Neutrophil (primary cell): Measurements from ENCODE around the gene RAB28.

Experiments used
- H3K27ac ChIP-seq: fragments of 200-600 bp; sonication (generic); 2 replicates; pipeline ENCODE4 v1.5.1; 2016; ENCODE audit warnings: mild to moderate bottlenecking, moderate library complexity
- H3K27me3 ChIP-seq: fragments of 200-600 bp; sonication (generic); 2 replicates; pipeline ENCODE4 v1.6.0; 2016; ENCODE audit warnings: mild to moderate bottlenecking
- H3K36me3 ChIP-seq: fragments of 200-600 bp; sonication (generic); 2 replicates; pipeline ENCODE4 v1.5.1; 2017
- H3K4me1 ChIP-seq, 2 experiments: fragments of 200-600 bp in 1 of 2; sonication (generic) in 1 of 2; 1 replicate in 1 of 2; 2 replicates in 1 of 2; pipeline versions ENCODE4 v1.5.1 to v1.6.1; 2013 to 2016; ENCODE audit warnings: low read depth in 1 of 2, low read length in 1 of 2, mild to moderate bottlenecking in 1 of 2, moderate library complexity in 1 of 2; ENCODE audit not compliant: control insufficient read depth in 1 of 2, insufficient read depth in 1 of 2
- H3K4me3 ChIP-seq, 2 experiments: fragments of 200-600 bp in 1 of 2; sonication (generic) in 1 of 2; 1 replicate in 1 of 2; 2 replicates in 1 of 2; pipeline ENCODE4 v1.5.1; 2013 to 2016; ENCODE audit warnings: low read depth in 1 of 2, low read length in 1 of 2, mild to moderate bottlenecking in 1 of 2, moderate library complexity in 1 of 2
- H3K9me3 ChIP-seq: fragments of 200-600 bp; sonication (generic); 2 replicates; pipeline ENCODE4 v1.5.1; 2016
- TF ChIP-seq, protein P1 (sequence below): fragments of 200-600 bp; sonication (generic); IDR thresholded peaks from 2 replicates; pipeline ENCODE4 v1.5.1; 2016; ENCODE audit warnings: antibody characterized with exemption

Gene RAB28

DNA sequence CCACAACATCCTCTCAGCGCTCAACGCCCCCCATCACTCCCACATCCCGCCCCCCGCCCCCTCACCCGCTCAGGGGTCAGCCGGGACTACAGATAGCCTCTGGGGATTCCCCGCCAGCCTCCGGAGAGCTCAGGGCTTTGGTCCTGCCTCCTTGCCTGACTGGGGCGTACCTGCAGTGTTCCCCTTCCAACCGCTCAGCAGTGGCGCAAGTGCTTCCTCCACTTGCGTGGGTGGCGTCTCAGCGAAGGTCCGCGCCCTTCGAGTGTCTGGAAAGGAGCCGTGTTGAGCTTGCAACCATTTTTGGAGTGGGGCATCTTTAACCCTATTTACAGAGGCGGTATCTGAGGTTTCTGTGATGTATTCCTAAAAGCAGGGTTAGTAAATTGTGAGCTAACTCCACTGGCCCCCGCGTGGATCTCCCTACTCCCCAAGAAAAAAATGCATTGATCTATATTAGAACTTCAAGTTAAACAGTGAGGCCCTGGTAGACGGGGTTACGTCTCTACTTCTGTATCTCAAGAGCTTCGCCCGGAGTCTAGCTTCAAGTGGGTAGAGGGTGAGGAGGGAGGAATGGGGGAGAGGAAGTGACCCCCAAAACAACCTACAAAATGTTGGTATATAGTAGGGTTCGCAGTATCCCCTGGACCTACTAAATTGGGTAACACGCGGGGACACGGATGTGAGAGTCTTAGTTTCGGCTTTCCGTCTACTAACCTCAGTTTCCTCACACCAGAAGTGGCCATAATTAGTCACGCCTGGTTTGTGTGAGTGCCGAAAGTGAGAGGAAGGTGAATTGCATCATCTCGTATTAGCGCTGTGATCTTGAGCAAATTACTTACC lies 44.1 kb upstream of the RAB28 start:
- Histone ChIP-seq H3K4me3 (no peak overlapping the region), H3K4me1 (peaks cover 37 to 38% of the 10 kb centered on the region in 2 experiments), H3K27ac (no peak overlapping the region), H3K9me3 (peaks cover 12% of the 10 kb centered on the region), H3K36me3 (no peaks in the 10 kb centered on the region), H3K27me3 (peaks cover 100% of the 10 kb centered on the region)
- TF ChIP-seq, protein P1, sequence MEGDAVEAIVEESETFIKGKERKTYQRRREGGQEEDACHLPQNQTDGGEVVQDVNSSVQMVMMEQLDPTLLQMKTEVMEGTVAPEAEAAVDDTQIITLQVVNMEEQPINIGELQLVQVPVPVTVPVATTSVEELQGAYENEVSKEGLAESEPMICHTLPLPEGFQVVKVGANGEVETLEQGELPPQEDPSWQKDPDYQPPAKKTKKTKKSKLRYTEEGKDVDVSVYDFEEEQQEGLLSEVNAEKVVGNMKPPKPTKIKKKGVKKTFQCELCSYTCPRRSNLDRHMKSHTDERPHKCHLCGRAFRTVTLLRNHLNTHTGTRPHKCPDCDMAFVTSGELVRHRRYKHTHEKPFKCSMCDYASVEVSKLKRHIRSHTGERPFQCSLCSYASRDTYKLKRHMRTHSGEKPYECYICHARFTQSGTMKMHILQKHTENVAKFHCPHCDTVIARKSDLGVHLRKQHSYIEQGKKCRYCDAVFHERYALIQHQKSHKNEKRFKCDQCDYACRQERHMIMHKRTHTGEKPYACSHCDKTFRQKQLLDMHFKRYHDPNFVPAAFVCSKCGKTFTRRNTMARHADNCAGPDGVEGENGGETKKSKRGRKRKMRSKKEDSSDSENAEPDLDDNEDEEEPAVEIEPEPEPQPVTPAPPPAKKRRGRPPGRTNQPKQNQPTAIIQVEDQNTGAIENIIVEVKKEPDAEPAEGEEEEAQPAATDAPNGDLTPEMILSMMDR = no peak

DNA sequence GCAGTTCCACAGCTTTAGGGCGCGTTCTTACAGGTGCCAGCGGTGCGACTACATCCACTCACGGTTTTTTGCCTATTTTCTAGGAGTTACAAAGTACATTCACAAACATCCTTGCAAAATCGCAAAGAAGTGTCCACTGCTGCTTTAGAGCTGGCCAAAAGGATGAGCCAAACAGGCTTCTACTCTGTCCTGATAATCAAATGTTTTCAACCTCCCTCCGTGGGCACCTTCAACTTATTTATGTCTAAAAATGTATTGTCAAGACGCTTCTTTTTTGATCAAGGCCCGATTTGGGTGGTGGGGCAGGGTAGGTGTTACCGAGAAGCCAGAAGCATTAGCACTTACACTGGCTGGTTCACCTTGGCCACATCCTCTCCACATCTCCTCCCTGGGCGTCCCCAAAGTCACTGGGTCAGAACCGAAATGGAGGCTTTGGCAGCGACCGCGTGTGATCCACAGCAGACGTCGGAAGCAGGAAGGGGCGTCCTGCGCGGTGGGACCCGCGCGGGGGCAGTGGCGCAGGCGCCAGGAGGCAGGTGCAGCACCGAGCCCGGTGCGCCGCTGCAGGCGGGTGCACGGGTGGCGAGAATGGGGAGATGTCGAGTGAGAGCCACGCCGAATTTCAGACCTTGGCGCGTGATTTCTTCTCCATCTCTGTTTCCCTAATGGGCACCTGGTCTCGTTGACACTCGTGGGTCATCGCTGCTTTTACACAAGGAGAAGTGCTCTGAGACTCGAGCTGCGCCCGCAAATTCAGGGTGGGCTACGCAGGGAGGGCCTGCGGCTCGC lies 43.2 kb upstream of the RAB28 start:
- Histone ChIP-seq H3K9me3 (peaks cover 12% of the 10 kb centered on the region), H3K27ac (no peak overlapping the region), H3K4me1 (peaks cover 37 to 38% of the 10 kb centered on the region in 2 experiments), H3K36me3 (no peaks in the 10 kb centered on the region), H3K4me3 (no peak overlapping the region), H3K27me3 (peaks cover 100% of the 10 kb centered on the region)
- TF ChIP-seq, protein P1 = no peak

DNA sequence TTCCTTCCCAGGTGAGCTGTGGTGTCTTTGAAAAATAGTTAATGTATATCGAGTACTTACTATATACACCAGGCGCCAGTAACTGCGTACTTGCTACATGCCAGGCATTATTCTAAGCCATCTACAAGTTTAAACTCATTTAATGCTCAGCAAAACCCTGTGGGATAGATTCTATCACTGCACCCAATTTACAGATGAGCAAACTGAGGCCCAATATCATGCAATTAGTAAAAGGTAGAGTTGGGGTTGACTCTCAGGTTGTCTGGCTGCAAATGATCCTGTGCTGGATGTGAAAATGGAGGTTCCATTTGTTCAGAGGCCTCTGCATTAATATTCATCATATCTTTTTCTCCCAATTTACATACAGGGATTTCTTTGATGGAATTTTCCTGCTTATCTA lies 42.5 kb upstream of the RAB28 start:
- H3K4me1 ChIP-seq = peaks cover 36 to 37% of the 10 kb centered on the region in 2 experiments

GRCh38 chr4:13525606-13526281 lies 41.6 kb upstream of the RAB28 start:
- H3K27ac ChIP-seq = no peak overlapping the region
- peaks cover 100% of the 10 kb centered on the region for H3K27me3 ChIP-seq
- H3K4me3 ChIP-seq = no peak overlapping the region
- H3K4me1 ChIP-seq = peaks cover 27% of the 10 kb centered on the region in 2 experiments
- no peaks in the 10 kb centered on the region for H3K36me3 ChIP-seq
- peaks cover 12% of the 10 kb centered on the region for H3K9me3 ChIP-seq
- TF ChIP-seq, protein P1 = no peak

More for the DNA sequence above, 42.5 kb upstream of the RAB28 start:
- H3K27ac ChIP-seq = no peak overlapping the region
- no peak overlapping the region for H3K4me3 ChIP-seq
- no peaks in the 10 kb centered on the region for H3K36me3 ChIP-seq
- peaks cover 12% of the 10 kb centered on the region for H3K9me3 ChIP-seq
- TF ChIP-seq, protein P1 = no peak
- peaks cover 100% of the 10 kb centered on the region for H3K27me3 ChIP-seq

DNA sequence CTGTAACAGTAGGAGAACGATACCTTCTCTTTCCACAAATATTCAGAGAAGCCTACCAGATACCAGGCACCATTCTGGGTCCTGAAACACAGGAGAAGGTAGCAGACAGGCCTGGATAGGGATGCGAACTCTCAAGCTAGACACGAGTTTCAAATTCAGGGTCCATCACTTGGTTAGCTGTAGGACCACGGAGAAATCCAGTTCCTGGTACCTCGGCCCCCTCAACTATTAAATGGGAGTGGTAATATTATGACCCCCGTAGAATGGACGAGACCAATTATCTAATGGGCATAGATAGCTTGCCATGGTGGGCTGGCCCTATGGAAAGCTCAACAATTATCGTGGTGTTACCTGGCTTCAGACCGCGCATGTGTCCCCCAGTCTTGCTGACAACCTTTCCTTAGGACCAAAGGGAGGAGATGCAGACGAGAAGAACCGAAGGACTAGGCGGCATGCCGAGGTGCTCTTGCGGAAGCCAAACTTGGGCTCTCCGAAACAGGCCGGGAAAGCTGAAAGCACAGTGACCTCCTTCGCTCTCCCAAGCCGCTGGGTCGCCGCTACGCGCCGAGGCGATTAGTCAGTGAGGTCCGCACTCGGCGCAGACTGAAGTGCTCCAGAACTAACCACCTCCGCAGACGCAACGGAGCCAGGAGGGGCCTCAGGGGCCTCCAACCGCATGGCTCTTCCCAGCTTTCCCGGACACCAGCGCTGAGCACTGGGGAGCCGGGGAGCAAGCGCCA lies 40.5 kb upstream of the RAB28 start:
- Histone ChIP-seq H3K27ac (no peak overlapping the region), H3K36me3 (no peaks in the 10 kb centered on the region), H3K4me3 (no peak overlapping the region), H3K4me1 (peaks cover 20 to 24% of the 10 kb centered on the region in 2 experiments), H3K27me3 (peaks cover 100% of the 10 kb centered on the region), H3K9me3 (peaks cover 12% of the 10 kb centered on the region)
- TF ChIP-seq, protein P1 = no peak
